GM12892 (cell line): ENCODE measurements around the gene RANBP9.

ENCODE experiments used
- POLR2A ChIP-seq: IDR thresholded peaks from 2 replicates; pipeline ENCODE4 v1.6.1; 2011; ENCODE audit warnings: low read depth, low read length, control low read depth
- POLR2AphosphoS5 ChIP-seq: IDR thresholded peaks from 2 replicates; pipeline ENCODE4 v1.6.1; 2011; ENCODE audit warnings: low read depth, low read length, control low read depth
- TAF1 ChIP-seq: IDR thresholded peaks from 2 replicates; pipeline ENCODE4 v1.6.1; 2011; ENCODE audit warnings: low read depth, mild to moderate bottlenecking, control low read depth, low read length, borderline replicate concordance

DNA sequence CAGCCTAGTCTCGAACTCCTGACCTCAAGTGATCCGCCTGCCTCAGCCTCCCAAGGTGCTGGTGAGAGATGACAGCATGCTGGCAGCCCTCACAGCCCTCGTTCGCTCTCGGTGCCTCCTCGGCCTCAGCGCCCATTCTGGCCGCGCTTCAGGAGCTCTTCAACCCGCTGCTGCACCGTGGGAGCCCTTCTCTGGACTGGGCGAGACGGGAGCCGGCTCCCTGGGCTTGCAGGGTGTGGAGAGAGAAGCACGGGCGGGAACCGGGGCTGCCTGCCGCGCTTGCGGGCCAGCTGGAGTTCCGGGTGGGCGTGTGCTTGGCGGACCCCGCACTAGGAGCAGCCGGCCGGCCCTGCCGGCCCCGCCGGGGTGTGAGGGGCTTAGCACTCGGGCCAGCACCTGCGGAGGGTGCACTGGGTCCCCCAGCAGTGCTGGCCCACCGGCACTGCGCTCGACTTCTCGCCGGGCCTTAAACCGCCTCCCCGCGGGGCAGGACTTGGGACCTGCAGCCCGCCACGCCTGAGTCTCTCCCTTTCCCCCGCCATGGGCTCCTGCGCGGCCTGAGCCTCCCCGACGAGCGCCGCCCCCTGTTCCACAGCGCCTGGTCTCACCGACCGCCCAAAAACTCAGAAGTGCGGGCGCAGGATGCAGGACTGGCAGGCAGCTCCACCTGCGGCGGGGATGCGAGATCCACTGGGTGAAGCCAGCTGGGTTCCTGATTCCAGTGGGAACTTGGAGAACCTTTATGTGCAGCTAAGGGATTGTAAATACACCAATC is 31.5 kb upstream of the RANBP9 start:
- TF ChIP-seq POLR2A (no peak), POLR2AphosphoS5 (no peak), TAF1 (no peak)
